Spleen (tissue), 11 donors: ENCODE results near the gene MGMT. TPM values are rescaled to one million over a fixed set of nuclear protein-coding genes. Genes with fewer than 3 reads are reported as not detected.

Experiments used
- DNase-seq: peaks from one replicate; pipeline ENCODE4 v3.0.0-alpha.2; 2020
- H3K27ac ChIP-seq, 8 donors: fragments of 200-600 bp; sonication (generic) in 7 of 8; 1 replicate in 4 of 8; 2 replicates in 4 of 8; pipeline versions ENCODE4 v1.5.0 to v1.8.0; 2016 to 2021; ENCODE audit warnings: inconsistent platforms in 4 of 8, mild to moderate bottlenecking in 4 of 8, moderate library complexity in 1 of 8
- H3K27me3 ChIP-seq, 7 donors: fragments of 200-600 bp; sonication (generic) in 6 of 7; replicated peaks in 1 of 7; 1 replicate in 4 of 7; 2 replicates in 3 of 7; pipeline versions ENCODE4 v1.5.0 to v1.8.0; 2016 to 2021; ENCODE audit warnings: inconsistent platforms in 3 of 7, mild to moderate bottlenecking in 1 of 7
- H3K36me3 ChIP-seq, 6 donors: fragments of 200-600 bp; sonication (generic) in 5 of 6; 1 replicate in 4 of 6; 2 replicates in 2 of 6; pipeline versions ENCODE4 v1.5.0 to v1.8.0; 2016 to 2021; ENCODE audit warnings: inconsistent platforms in 2 of 6
- H3K4me1 ChIP-seq, 6 donors: fragments of 200-600 bp; sonication (generic) in 5 of 6; 1 replicate in 3 of 6; 2 replicates in 3 of 6; pipeline versions ENCODE4 v1.5.0 to v1.8.0; 2016 to 2021; ENCODE audit warnings: inconsistent platforms in 3 of 6
- H3K4me3 ChIP-seq, 8 donors: fragments of 200-600 bp; sonication (generic) in 7 of 8; 1 replicate in 4 of 8; 2 replicates in 4 of 8; pipeline versions ENCODE4 v1.5.0 to v1.8.0; 2016 to 2021; ENCODE audit warnings: inconsistent platforms in 4 of 8, mild to moderate bottlenecking in 4 of 8, moderate library complexity in 2 of 8
- H3K9me3 ChIP-seq, 8 donors: fragments of 200-600 bp; sonication (generic) in 7 of 8; 1 replicate in 4 of 8; 2 replicates in 4 of 8; pipeline versions ENCODE4 v1.5.0 to v1.8.0; 2016 to 2021; ENCODE audit warnings: inconsistent platforms in 4 of 8
- POLR2A ChIP-seq, 3 donors: fragments of 450-650 bp; IDR thresholded peaks; one replicate each; pipeline ENCODE4 v1.5.1; 2017; ENCODE audit warnings: antibody characterized with exemption in 3 of 3, mild to moderate bottlenecking in 1 of 3
- POLR2AphosphoS5 ChIP-seq, 3 donors: sonication (generic); formaldehyde crosslinking; IDR thresholded peaks; one replicate each; pipeline ENCODE4 v1.5.1; 2017; ENCODE audit warnings: antibody characterized with exemption in 3 of 3
- WGBS, 5 donors: extraction: QIAGEN DNeasy Blood & Tissue Kit in 3 of 5; methylation state at CpG; one replicate each; pipeline versions ENCODE4 v1.1.5 to v1.1.7; 2013 to 2018; 5-methylcytosine and 5-hydroxymethylcytosine counted together
- intact Hi-C: fragments of 100-400 bp; cut with DNase I; formaldehyde crosslinking; loops from one replicate; pipeline ENCODE4 v1.15.0; 2023; ENCODE audit warnings: low total_unique reads
- polyA plus RNA-seq, 3 donors: library from polyadenylated mRNA; stranded (reverse); fragments of 200-250 nt; gene quantifications; one replicate each; pipeline ENCODE4 v1.2.1, GENCODE V29; 2013
- total RNA-seq, 7 donors: library from RNA; depleted of rRNA in 3 of 7; stranded (reverse); fragments of >200 nt in 3 of 7; fragmentation: NEBNext Ultra II Directional in 4 of 7; extraction: Animal tissue kit (Norgen Biotek cat#: 25700) in 4 of 7; gene quantifications; one replicate each; pipeline versions ENCODE4 v1.1.0 to v1.2.1, GENCODE V29; 2016 to 2021
- TF ChIP-seq, protein P1 (sequence below), 11 experiments: fragments of 200-600 bp in 7 of 11; fragments of 450-650 bp in 4 of 11; sonication (generic) in 4 of 11; IDR thresholded peaks in 8 of 11; conservative IDR thresholded peaks in 3 of 11; 1 replicate in 7 of 11; 2 replicates in 4 of 11; pipeline versions ENCODE4 v1.4.0 to v1.8.0; 2016 to 2021; ENCODE audit warnings: antibody characterized with exemption in 11 of 11, inconsistent platforms in 4 of 11, mild to moderate bottlenecking in 1 of 11
- donor health status: healthy with polysubstance abuse.
- donor health status: DM: no; HTN: no; CAD: no; lungs with moderate emphysema.
- donor health status: DM: no; HTN: no; CAD: no.
- donor health status: Bipolar disorder and iron deficiency.
- donor health status: healthy.
- donor health status: DM: no; HTN: no; CAD: no.
- donor health status: DM: yes; HTN: yes; CAD: no.

Gene MGMT
- total and polyA plus RNA-seq, 10 donors = 14.3 to 33.4 (median 21.7) TPM

GRCh38 chr10:129766611-129767550 is 299.8 kb downstream of the MGMT start:
- intact Hi-C loops = no loop called here
- peak; percentile 59 for DNase-seq

DNA sequence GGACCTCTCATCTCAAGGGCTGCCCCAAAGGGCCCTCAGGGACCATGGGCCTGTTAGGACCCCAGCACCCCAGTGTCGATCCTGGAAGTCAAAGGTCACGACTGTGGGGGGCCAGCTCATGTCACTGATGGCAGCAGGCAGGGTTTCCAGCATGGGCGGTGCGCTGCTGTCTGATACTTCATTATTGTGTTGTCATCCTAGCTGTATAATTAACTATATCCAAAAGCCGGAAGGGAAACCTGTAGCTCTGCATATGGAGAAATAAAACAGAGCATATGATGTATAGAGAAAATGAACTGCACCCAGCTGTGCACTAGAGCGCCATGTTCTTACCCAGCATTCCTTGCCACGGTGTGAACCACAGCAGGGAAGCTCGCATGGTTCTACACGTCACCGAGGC is 300.7 kb downstream of the MGMT start:
- intact Hi-C loops = no loop called here
- peaks cover 0 to 4% (median 0%) of the 10 kb centered on the region in 8 donors for H3K9me3 ChIP-seq
- H3K4me1 ChIP-seq = no peaks in the 10 kb centered on the region
- WGBS, 5 donors = 92 to 96% (median 94%) methylated on average over 10 of the region's 10 CpGs
- peak; percentile 38 for DNase-seq
- no peak overlapping the region for H3K4me3 ChIP-seq
- no peaks in the 10 kb centered on the region for H3K27me3 ChIP-seq
- peaks cover 0 to 69% (median 27%) of the 10 kb centered on the region in 6 donors for H3K36me3 ChIP-seq
- H3K27ac ChIP-seq = no peak overlapping the region
- TF ChIP-seq, protein P1, sequence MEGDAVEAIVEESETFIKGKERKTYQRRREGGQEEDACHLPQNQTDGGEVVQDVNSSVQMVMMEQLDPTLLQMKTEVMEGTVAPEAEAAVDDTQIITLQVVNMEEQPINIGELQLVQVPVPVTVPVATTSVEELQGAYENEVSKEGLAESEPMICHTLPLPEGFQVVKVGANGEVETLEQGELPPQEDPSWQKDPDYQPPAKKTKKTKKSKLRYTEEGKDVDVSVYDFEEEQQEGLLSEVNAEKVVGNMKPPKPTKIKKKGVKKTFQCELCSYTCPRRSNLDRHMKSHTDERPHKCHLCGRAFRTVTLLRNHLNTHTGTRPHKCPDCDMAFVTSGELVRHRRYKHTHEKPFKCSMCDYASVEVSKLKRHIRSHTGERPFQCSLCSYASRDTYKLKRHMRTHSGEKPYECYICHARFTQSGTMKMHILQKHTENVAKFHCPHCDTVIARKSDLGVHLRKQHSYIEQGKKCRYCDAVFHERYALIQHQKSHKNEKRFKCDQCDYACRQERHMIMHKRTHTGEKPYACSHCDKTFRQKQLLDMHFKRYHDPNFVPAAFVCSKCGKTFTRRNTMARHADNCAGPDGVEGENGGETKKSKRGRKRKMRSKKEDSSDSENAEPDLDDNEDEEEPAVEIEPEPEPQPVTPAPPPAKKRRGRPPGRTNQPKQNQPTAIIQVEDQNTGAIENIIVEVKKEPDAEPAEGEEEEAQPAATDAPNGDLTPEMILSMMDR (IDR thresholded peaks at IDR 0.05 in 8 of 11, conservative IDR thresholded peaks at IDR 0.05 in 3 of 11) = no peak
- no peak for TF ChIP-seq POLR2AphosphoS5 (IDR thresholded peaks at IDR 0.05)
- TF ChIP-seq POLR2A (IDR thresholded peaks at IDR 0.05) = no peak

More at GRCh38 chr10:129766611-129767550, 299.8 kb downstream of the MGMT start:
- H3K4me3 ChIP-seq = no peak overlapping the region
- no peaks in the 10 kb centered on the region for H3K4me1 ChIP-seq
- H3K9me3 ChIP-seq = peaks cover 0 to 4% (median 0%) of the 10 kb centered on the region in 8 donors
- H3K27ac ChIP-seq = no peak overlapping the region
- peaks cover 0 to 71% (median 25%) of the 10 kb centered on the region in 6 donors for H3K36me3 ChIP-seq
- TF ChIP-seq POLR2AphosphoS5 (IDR thresholded peaks at IDR 0.05) = no peak
- no peak for TF ChIP-seq POLR2A (IDR thresholded peaks at IDR 0.05)
- TF ChIP-seq, protein P1 (IDR thresholded peaks at IDR 0.05 in 8 of 11, conservative IDR thresholded peaks at IDR 0.05 in 3 of 11) = no peak
- no peaks in the 10 kb centered on the region for H3K27me3 ChIP-seq
- WGBS, 5 donors = 93 to 97% (median 96%) methylated on average over 22 to 25 of the region's 25 CpGs

GRCh38 chr10:129768437-129769355 is 301.7 kb downstream of the MGMT start:
- TF ChIP-seq, protein P1 (IDR thresholded peaks at IDR 0.05 in 8 of 11, conservative IDR thresholded peaks at IDR 0.05 in 3 of 11) = no peak
- TF ChIP-seq POLR2AphosphoS5 (IDR thresholded peaks at IDR 0.05) (no peak), POLR2A (IDR thresholded peaks at IDR 0.05) (no peak)
- Histone ChIP-seq H3K36me3 (peaks cover 0 to 72% (median 27%) of the 10 kb centered on the region in 6 donors), H3K27ac (no peak overlapping the region), H3K27me3 (no peaks in the 10 kb centered on the region), H3K4me3 (no peak overlapping the region), H3K9me3 (peaks cover 0 to 4% (median 0%) of the 10 kb centered on the region in 8 donors), H3K4me1 (no peaks in the 10 kb centered on the region)
- intact Hi-C loops = no loop called here
- peak; percentile 62 for DNase-seq
- WGBS, 5 donors = 79 to 90% (median 85%) methylated on average over 32 to 44 of the region's 44 CpGs
